Embryonic facial prominence (tissue), 1 donor: ENCODE results near the gene DAO.

Source experiments
- DNase-seq: peaks from one replicate; pipeline ENCODE4 v3.0.0-alpha.2; 2016; ENCODE audit errors: extremely low spot score

The DAO gene

DNA sequence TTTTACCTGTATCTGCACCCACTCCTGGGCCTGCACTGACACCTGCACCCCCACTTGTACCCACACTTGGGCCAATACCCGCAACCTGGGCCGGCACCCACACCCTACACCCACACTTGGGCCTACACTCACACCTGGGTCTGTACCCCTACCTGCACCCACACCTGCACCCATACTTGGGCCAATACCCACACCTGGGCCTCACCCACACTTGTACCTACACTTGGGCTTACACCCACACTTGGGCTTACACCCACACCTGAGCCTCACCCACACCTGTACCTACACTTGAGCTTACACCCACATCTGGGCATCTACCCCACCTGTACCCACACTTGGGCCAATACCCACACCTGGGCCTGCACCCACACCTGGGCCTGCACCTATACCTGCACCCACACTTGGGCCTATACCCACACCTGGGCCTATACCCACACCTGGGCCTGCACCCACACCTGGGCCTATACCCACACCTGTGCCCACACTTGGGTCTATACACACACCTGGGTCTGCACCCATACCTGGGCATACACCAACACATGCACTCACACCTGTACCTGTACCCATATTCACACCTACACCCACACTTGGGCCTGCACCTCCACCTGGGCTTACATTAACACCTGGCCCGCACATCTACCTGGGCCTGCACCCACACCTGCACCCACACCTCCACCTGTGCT, 39.2 kb downstream of the DAO start:
- no peak for DNase-seq

DNA sequence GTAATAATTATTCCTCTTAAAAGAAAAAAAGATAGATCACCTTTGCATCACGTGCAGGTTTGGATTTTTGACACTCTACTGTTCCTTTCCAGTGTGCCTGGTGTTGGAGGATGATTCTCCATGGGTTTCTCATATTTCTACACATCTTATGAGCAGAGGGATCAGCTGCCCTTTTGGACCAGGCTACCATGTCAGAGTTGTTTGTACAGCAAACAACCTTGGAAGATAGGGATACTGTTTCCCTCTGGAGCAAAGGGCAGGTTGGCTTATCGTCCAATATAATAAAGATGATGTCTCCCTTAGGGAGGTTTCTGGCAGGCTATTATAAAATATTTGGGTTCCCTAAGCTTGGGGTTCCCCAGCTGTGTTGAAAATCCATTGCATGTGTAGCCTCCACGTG, 42.1 kb downstream of the DAO start:
- no peak for DNase-seq

DNA sequence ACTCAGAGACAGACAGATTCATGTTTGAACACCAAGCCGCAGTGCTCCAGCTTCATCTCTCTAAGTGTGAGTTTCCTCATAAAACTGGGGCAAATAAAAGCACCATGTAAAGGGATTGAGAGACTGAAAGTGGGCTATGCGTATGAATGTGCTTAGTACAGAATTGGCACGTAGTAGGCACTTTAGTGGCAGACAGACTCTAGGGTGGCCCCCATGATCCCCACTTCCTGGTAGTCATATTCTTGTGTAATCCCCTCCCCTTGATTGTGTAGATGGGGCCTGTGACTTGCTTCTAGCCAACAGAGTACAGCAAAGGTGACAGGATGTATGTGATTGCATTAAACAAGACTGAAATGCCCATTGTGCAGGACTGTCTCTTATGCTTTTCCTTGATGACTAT, 43.0 kb downstream of the DAO start:
- DNase-seq, result no peak

DNA sequence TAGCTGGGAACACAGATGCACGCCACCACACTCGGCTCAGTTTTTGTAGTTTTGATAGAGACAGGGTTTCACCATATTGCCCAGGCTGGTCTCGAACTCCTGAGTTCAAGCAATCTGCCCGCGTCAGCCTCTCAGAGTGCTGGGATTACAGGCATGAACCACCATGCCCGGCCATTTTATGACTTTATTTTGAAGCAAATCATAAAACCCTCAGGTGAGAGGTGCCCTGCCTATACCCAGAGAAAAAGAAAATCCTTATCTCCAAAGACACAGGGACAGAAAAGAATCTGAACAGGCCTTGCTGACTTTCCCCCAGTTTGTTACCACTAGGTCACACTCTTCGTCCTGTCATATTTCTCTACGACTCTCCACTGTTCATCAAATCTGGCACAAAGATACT, 48.8 kb downstream of the DAO start:
- DNase-seq, result no peak

DNA sequence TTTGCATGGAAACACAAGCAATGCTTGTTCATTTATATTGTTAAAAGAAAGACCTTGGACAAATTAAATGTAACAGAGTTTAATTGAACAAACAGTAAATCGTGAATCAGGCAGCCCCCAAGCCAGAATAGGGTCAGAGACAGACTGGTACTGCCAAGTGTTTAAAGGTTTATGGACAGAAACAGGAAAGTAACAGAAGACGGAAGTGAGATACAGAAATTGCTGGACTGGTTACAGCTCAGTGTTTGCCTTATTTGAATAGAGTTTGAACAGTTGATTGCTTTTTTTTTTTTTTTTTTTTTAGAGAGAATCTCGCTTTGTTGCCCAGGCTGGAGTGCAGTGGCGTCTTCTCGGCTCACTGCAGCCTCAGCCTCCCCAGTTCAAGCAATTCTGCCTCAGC, 50.3 kb downstream of the DAO start:
- DNase-seq, result no peak

DNA sequence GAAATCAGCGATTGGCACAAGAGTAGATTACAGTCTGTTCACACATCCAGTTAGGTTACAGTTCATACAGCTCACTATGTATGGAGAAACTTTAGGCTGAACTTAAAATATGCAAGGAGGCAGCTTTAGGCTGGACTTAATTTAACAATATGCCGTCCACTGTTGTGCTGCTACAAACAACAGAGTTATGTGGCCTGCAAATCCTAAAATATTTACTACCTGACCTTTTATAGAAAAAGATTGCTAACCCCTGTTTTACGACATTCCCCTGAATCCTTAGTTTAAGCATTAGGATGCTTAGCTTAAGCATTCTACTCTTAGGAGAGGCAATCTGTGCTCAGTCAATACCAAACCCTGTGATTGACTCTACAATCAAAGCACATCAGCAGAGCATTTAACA, 50.9 kb downstream of the DAO start:
- no peak for DNase-seq

DNA sequence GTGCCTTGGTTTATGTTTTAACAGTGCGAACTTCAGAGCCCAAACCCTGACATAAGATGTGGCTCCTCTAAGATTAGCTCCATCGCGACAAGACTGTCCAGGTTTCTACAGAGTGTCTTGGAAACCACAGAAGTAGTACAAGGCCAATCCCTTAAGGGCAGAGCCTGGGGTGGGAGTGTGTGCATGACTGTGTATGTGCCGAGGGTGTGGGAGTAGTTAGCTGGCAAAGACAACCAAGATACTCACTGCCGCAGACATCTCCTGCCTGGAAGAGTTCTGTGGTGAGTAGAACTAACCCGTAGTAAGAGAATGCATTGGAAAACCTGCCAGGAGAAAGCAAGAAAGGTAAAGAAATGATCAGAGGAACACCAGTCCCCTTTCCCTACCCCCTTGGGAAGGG, 54.1 kb downstream of the DAO start:
- DNase-seq, result no peak

DNA sequence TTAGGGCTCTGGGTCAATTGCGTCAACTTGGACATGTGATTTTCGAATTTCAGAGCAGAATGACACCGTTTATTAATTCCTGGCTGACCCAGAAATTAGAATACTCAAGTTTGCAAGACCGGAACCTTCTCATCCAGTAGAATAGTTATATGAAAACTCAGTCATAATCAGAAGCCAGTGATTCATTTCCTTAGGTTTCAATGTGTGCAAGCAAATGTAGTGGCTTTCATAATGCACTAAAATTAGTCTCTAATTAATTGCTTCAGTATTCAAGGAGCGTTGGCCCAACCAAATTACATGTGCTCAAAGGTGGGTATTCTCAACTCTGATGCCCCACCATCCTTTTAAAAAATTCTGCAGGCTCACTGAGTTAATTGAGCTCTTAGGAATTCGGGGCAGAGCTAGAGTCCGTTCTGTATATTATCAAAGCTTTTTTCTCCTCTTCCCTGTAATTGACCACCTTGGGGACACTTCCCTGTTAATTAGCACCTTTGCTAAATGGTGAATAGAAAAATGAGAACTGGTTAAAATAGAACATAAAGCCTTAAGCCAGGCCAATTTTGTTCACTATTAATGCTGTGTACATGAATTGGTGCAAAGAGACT, 55.4 kb downstream of the DAO start:
- DNase-seq, result no peak

DNA sequence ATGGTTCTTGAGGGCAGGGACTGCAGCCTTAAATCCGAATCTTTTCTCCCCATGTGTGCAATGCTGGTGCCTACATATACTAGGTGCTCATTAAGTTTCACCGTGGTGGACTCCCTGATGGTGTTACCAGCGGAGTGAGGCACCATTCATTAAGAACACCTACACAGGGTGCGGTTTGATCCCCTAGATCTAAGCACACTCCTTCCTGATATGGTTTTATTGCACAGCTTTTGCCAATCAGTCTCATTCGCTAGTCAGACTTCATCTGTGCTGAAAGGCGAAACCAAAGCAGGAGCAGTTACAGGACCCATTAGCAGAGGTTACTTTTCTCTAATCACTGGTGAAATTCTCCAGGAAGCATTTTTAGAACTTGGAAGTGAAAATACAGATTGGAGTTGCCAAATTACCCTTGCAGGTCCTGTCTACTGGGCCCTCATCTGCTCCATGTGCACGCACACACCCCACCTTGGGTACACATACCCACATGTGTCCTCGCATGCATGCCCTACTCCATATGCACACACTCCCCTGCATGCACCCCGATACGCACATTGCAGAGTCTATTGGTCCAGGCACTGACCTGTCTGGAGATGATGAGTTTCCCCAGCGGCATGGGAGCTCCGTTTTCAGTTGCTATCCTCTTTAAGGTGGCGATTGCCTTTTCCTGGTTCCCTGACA, 58.5 kb downstream of the DAO start:
- DNase-seq, result no peak

DNA sequence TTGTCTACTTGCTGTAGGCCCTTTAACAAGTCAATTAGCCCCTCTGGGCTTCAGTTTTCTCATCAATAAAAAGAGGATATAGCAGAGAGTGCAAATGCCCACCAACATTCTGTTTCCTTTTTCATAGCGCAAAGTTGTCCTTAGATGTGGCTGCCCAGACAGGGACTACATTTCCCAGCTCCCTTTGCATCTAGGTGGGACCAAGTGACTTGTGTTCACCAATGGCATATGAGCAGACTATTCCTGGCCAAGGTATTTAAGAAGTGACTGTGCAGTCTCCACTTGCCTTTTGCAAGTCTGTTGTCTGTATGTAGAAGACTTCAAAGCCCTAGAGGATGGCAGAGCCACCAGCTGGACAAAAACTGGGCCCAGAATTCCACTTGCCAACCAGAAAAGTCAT, 59.7 kb downstream of the DAO start:
- no peak for DNase-seq

DNA sequence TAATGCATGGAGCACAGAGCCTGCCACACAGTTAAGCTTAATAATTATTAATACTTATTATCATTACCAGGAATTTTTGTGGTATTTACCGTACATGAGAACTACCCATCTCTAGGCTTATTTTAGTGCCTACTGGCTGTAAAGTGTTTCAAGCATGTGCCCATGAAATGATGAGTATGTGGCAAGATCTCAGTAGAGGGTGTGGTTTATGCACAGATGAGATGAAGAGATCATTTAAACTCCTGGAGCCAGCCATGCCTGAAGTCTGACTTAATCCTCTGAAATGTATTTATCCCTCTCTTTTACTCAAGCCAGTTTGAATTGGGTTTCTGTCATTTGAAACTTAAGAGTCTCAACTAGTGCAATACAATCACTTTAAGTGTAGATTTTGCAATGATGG, 60.2 kb downstream of the DAO start:
- no peak for DNase-seq

DNA sequence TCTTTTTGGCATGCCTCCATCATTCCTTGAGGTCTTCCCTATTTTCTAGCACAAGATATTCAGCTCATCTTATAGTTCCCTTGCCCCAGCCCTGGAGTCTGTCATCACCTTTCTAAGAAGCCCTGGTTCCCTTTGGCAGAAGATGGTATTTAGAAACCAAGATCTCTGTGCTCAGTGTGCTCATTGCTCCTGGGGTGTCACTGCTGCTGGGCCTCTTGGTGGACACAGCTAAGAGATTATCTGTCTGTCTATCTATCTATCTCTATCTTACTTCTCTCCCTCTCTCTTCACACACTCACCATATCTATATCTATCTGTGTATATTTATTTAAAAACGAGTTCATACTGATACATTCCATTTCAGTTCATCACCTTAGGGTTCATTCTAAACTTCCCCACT, 67.2 kb downstream of the DAO start:
- DNase-seq, result no peak

DNA sequence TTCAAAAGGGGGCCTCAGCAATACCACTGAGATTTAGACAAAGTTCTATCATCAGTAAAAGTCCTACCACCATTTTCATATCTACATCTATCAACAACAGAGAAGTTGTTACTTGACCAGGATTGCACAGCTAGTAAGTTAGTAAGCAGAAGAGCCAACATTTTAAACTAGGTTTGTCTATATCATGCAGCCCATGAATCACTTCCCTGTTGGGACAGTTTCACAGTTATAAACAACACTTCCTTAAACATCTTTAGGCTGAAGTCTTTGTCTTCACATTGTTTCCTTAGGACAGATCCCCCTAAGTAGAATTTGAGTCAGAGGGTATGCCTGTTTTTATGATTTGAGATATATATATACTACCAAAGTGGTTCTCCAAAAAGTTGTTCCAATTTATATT, 68.5 kb downstream of the DAO start:
- DNase-seq, result no peak

DNA sequence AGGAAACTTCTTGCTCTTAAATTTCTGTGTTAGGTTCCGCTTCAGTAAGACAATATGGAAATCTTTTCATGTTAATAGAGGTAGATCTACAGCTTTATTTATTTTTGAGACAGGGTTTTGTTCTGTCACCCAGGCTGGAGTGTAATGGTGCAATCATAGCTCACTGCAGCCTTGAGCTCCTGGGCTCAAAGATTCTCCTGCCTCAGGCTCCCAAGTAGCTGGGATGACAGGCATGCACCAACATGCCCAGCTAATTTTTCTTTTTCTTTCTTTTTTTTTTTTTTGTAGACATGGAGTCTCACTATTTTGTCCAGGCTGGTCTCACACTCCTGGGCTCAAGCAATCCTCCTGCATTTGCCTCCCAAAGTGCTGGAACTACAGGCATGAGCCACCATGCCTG, 70.1 kb downstream of the DAO start:
- no peak for DNase-seq
